A549 treated with AZD9567 at 1 μM for 4 hours (cell line): ENCODE results near the gene NUP98. TPM values are rescaled to one million over a fixed set of nuclear protein-coding genes. Genes with fewer than 3 reads are reported as not detected.

Source experiments
- total RNA-seq: library from RNA; stranded (reverse); fragments of 200-300 nt; extraction: Qiagen RNA extraction; gene quantifications from 5 replicates; pipeline ENCODE4 v1.2.3, GENCODE V29; 2022; ENCODE audit not compliant: insufficient read depth

The NUP98 gene
- total RNA-seq: 60.8 to 67.1 TPM (median 63.3 TPM) in 5 replicates

GRCh38 chr11:3797329-3798090 is at the start of gene NUP98:
TSS of gene NUP98 (minus strand) at chr11:3797554. CDS start at chr11:3782117, 15,437 bp downstream.

DNA sequence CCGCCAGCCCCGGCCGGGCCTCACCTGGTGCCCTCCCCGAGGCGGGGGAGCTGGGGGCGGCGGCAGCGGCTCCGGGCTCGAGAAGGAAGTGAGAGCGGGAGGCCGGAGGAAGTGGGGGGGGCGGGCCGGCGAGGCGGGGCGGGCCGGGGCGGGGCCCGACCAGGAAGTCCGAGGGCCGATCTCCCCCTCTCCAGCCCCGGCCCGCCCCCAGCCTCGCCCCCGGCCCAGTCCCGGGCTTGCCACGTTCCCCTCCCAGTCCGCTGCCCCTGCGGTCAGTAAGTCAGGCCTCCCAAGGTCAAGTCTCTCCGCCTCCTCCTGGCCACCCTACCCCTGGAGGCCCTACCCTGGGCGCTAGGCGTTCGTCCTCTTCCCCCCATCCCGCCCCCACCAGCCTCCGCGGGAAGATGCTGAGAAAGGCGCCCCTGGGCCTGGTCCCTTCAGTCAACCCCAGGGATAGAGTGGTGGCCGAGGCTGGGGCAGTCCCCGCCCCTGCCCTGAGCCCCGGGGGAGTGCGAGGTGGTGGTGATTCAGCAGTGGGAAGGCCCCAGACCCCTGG is 43.6 kb upstream of the NUP98 start, which contains the start of gene RHOG:
TSS of gene RHOG (minus strand) at position 90 of the 556 bp plus-strand sequence. CDS start 12,821 bp downstream, outside the sequence.

DNA sequence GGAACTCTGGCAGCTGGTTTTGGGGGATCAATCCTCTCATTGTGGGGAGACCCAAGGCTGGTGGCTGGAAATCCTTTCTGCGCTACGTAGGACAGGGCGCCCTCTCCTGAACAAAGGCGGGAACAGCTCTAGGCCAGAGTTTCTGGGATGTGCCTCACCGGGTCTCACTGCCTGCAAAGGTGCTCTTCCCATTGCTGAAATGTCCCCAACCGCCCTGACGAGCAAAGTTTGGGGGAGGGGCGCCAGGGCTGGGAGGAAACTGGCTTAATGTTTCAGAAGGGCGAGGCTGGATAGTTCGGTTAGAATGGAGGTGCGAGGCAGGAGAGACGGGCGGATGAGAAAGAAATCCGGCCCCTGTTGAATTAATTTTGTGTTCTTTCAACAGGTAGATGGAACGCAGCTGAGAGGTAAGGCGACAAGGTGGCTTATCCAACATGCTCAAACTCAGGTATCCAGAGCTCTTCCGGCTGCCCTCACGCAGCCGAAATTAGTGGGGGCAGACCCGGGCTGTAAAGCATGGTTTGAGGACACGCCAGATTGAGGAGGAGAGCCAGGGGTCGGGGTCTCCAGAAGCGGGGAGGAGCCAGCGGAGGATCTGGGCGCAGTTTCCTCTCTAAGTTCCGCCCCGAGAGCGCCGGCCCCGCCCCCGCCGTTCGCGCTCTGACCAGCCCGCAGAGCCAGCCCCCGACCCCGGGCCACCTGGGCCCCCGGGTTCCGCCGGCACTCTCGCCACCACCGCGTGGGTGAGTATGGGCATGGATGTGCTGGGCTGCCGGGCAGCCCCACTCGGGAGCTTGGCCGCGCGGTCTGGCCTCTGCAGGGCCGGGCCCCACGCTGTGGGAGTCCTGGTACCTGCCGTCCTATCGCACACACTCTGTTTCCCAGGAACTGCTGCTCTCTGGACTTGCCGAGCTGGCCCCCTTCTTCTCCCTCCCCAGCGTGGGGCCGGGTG is 10.8 kb upstream of the NUP98 start, which contains the start of gene PGAP2:
TSS of gene PGAP2 (plus strand) at position 652 of the 952 bp plus-strand sequence. CDS start 2,700 bp downstream, outside the sequence.

DNA sequence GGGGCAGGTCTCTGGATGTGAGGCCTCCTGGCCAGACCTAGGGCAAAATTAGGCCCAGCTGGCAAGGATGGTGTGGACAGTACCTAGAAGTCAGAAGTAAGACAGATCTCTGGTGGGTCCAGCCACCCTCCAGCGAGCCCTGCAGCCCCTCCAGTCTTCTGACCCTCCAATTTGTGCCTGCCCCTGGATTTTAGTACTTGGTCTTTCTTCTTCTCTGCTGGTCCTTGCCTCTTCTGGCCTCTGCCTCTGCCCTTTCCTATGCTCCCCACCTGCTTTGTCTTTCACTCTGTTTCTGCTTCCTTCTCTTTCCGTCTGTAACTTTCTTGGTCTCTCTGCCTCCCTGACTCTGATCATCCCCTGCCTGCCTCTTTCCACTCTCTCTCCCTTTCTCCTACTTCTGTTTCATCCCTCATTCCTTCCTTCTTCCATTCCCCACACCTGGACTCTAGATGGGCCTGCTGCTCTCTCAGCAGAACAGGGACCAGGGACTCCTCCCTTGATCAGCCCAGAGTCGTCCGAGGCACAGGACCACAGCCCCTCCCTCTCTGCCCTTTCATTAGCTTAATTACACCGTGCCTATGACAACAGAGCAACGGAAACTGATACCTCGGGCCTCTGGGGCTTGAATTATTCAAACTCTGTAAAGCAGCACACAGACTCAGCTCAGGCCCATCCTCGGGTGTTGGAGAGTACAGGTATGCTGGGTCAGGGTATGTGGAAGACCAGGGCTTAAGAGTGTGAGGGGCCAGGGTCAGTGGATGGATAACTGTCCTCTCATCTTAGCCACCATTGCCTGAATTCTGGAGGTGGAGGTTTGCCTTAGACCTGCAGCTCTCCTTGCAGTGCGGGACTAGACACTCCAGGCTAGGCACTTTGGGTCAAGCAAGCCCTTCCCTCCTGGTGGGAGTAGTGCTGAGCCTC is 125.8 kb downstream of the NUP98 start, which contains the start of gene CHRNA10:
TSS of gene CHRNA10 (minus strand) at position 51 of the 921 bp plus-strand sequence. CDS start 72 bp downstream, outside the sequence.

GRCh38 chr11:3644817-3645235 is 152.5 kb downstream of the NUP98 start, which contains the start of gene ART1:
TSS of gene ART1 (plus strand) at chr11:3645128. CDS start at chr11:3659214, 14,086 bp downstream.

GRCh38 chr11:3641701-3642070 is 155.7 kb downstream of the NUP98 start, which contains the start of gene ART5:
TSS of gene ART5 (minus strand) at chr11:3641992. CDS start at chr11:3641862, 130 bp downstream.

Other genes with a start within 250 kb of the NUP98 start
- 0.23 to 0.31 TPM (median 0.28 TPM) in 4 of 5 replicates, not detected in the other for gene ART5, start 155.6 kb downstream of the NUP98 start, total RNA-seq
- gene ART1, start 152.4 kb downstream of the NUP98 start, total RNA-seq: not detected in 5 replicates
- 1.2 to 2.1 TPM (median 1.4 TPM) in 4 of 5 replicates, not detected in the other for gene CHRNA10, start 126.2 kb downstream of the NUP98 start, total RNA-seq
- 16.4 to 23.4 TPM (median 19.5 TPM) in 5 replicates for gene PGAP2, start 11.0 kb upstream of the NUP98 start, total RNA-seq
- 107 to 119 TPM (median 117 TPM) in 5 replicates for gene RHOG, start 43.4 kb upstream of the NUP98 start, total RNA-seq
- 24.8 to 31.6 TPM (median 26.1 TPM) in 5 replicates for gene STIM1, start 58.1 kb upstream of the NUP98 start, total RNA-seq